Measurements from ENCODE around the gene CDYL2. TPM values are rescaled to one million over a fixed set of nuclear protein-coding genes. Genes with fewer than 3 reads are reported as not detected.

CDYL2 gene
- total RNA-seq, 1 donor from 2014 or later: 19.9 TPM

DNA sequence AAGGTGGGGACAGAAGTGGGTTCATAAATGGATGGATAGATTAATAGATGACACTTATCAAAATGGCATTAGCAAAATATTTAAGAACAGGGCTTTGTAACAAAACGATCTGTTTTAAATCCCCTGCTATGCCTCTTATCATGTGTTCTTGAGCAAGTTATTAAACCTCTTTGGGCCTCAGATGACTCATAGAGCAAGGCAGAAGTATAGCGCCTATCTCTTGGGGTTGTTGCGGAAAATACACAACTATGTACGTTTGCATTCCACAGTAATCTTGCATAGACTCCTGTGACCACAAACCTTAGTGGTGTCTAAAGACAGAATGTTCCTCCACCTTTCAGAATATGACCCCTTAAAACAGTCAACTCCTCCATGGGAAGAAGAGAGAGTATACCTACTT, 116.8 kb downstream of the CDYL2 start:
- DNase-seq (ENCODE audit: low spot score, unreplicated experiment): no peak
- H3K4me3 Mint-ChIP-seq (ENCODE audit: low read depth): no peak overlapping the region
- TF ChIP-seq, protein P1, sequence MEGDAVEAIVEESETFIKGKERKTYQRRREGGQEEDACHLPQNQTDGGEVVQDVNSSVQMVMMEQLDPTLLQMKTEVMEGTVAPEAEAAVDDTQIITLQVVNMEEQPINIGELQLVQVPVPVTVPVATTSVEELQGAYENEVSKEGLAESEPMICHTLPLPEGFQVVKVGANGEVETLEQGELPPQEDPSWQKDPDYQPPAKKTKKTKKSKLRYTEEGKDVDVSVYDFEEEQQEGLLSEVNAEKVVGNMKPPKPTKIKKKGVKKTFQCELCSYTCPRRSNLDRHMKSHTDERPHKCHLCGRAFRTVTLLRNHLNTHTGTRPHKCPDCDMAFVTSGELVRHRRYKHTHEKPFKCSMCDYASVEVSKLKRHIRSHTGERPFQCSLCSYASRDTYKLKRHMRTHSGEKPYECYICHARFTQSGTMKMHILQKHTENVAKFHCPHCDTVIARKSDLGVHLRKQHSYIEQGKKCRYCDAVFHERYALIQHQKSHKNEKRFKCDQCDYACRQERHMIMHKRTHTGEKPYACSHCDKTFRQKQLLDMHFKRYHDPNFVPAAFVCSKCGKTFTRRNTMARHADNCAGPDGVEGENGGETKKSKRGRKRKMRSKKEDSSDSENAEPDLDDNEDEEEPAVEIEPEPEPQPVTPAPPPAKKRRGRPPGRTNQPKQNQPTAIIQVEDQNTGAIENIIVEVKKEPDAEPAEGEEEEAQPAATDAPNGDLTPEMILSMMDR (IDR thresholded peaks at IDR 0.05; ENCODE audit: unreplicated experiment): no peak
- peaks cover under 1% of the 10 kb centered on the region for H3K4me1 Mint-ChIP-seq (ENCODE audit: low read depth)
- no peaks in the 10 kb centered on the region for H3K27me3 Mint-ChIP-seq
- no peak overlapping the region for H3K27ac Mint-ChIP-seq
- H3K36me3 Mint-ChIP-seq (ENCODE audit: insufficient read depth): peaks cover 3% of the 10 kb centered on the region
- no peaks in the 10 kb centered on the region for H3K9me3 Mint-ChIP-seq (ENCODE audit: low read depth)

DNA sequence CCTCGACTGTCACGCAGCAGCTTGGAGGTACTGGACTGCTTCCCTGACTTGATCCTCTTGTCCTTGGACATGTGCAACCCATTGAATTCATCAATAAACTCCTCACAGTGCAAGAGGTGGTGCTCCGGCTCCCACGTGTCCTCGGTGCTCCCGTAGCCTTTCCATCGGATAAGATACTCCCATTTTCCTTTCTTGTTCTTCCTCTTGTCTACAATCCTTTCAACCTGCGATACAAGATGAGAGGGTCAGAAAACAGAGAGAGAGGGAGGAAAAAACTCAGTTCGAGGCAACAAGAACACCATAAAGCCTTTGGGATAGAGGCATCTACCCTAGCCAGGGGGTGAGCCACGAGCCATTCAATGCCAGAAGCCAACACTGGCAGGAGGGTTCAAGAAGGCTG, 119.5 kb downstream of the CDYL2 start:
- H3K27me3 Mint-ChIP-seq: no peaks in the 10 kb centered on the region
- H3K36me3 Mint-ChIP-seq (ENCODE audit: insufficient read depth): peaks cover 7% of the 10 kb centered on the region
- TF ChIP-seq, protein P1 (IDR thresholded peaks at IDR 0.05; ENCODE audit: unreplicated experiment): no peak
- DNase-seq (ENCODE audit: low spot score, unreplicated experiment): no peak
- H3K4me1 Mint-ChIP-seq (ENCODE audit: low read depth): no peaks in the 10 kb centered on the region
- H3K4me3 Mint-ChIP-seq (ENCODE audit: low read depth): no peak overlapping the region
- peaks cover under 1% of the 10 kb centered on the region for H3K9me3 Mint-ChIP-seq (ENCODE audit: low read depth)
- H3K27ac Mint-ChIP-seq: no peak overlapping the region

DNA sequence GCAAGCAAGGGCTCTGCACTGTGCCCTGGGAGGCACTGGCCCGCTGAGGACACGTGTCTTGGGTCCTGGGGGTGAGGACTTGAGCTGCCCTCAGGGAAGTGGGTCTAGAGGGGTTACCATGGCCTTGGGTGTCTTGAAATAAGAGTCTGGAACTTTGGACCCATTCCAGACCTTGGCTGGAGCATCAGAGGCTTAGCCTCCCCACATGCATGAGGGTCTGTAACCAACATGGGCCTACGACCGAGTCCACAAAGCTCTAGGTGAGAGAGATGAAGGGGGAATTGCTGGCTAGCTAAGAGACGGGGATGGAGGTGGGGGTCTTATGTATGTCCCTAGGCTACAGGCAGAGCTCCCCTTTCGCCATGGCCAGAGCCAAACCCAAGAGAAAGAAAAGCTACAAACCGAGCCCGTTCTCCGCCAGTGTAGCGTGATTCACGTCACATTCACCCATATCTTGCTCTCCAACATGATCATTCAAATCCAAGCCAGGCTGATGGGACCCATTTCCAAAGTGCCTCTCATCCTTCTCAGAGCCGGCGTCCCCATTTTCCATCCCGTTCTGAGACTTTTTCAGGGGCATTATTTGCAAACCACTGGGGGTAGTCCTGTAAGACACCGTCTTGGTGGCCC, 120.1 kb downstream of the CDYL2 start:
- H3K27ac Mint-ChIP-seq: no peak overlapping the region
- no peaks in the 10 kb centered on the region for H3K27me3 Mint-ChIP-seq
- no peaks in the 10 kb centered on the region for H3K4me1 Mint-ChIP-seq (ENCODE audit: low read depth)
- H3K9me3 Mint-ChIP-seq (ENCODE audit: low read depth): peaks cover 7% of the 10 kb centered on the region
- peaks cover 13% of the 10 kb centered on the region for H3K36me3 Mint-ChIP-seq (ENCODE audit: insufficient read depth)
- no peak overlapping the region for H3K4me3 Mint-ChIP-seq (ENCODE audit: low read depth)
- TF ChIP-seq, protein P1 (IDR thresholded peaks at IDR 0.05; ENCODE audit: unreplicated experiment): no peak
- DNase-seq (ENCODE audit: low spot score, unreplicated experiment): no peak

DNA sequence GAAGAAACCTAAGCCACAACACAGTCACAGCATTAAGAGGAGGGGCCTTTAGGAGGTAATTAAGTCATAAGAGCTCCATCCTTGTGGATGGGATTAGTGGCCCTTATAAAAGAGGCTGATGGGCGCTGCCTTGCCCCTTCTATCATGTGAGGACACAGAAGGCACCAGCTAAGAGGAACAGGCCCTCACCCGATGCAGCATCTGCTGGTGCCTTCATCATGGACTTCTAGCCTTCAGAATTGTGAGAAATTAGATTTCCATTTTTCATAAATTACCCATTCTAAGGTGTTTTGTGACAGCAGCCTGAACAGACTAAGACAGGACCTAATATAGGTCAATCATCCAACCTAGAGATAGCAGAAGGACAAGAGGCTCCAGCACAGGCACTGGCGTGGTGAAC, 120.8 kb downstream of the CDYL2 start:
- H3K27ac Mint-ChIP-seq: no peak overlapping the region
- H3K27me3 Mint-ChIP-seq: no peaks in the 10 kb centered on the region
- DNase-seq (ENCODE audit: low spot score, unreplicated experiment): no peak
- H3K9me3 Mint-ChIP-seq (ENCODE audit: low read depth): peaks cover 8% of the 10 kb centered on the region
- TF ChIP-seq, protein P1 (IDR thresholded peaks at IDR 0.05; ENCODE audit: unreplicated experiment): no peak
- H3K4me3 Mint-ChIP-seq (ENCODE audit: low read depth): no peak overlapping the region
- no peaks in the 10 kb centered on the region for H3K4me1 Mint-ChIP-seq (ENCODE audit: low read depth)
- H3K36me3 Mint-ChIP-seq (ENCODE audit: insufficient read depth): peaks cover 13% of the 10 kb centered on the region

DNA sequence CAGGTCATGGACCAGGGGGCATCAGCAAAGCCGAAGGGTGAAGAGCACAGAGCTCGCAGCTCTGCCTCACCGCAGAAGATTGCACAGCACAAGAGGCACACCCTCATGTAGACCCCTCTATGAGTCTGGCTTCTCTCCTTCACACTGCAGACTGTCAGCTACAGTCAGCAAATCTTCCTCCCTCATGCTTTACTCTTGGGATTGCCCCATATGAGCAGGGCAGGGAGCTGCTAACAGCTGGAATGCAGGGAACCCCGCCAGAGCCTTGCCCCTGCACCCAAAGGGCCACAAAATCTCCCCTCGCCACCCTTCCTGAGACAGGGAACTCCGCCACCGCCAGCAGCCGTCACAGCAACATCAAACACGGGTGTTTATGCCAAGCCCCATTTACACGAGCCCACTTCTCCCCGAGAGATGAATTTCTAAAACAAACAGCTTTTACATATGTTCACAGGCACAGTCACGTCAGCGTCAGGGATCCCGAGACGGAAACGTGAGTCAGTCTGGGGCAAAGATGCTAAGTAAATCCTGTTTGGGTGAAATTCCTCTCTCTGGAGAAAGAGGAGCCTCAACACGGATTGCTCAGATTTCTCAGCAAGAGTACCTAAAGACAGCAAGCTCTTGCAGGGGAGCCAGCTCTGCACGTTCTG, 121.9 kb downstream of the CDYL2 start:
- Mint-ChIP-seq H3K36me3 (ENCODE audit: insufficient read depth) (peaks cover 13% of the 10 kb centered on the region), H3K4me3 (ENCODE audit: low read depth) (no peak overlapping the region), H3K4me1 (ENCODE audit: low read depth) (no peaks in the 10 kb centered on the region), H3K9me3 (ENCODE audit: low read depth) (peaks cover 8% of the 10 kb centered on the region), H3K27ac (peak overlapping the region; percentile 11), H3K27me3 (no peaks in the 10 kb centered on the region)
- TF ChIP-seq, protein P1 (IDR thresholded peaks at IDR 0.05; ENCODE audit: unreplicated experiment): no peak
- DNase-seq (ENCODE audit: low spot score, unreplicated experiment): no peak
